Right lobe of liver (tissue), 4 donors: ENCODE results near the gene GPR52.

ENCODE experiments used
- POLR2A ChIP-seq: fragments of 450-650 bp; IDR thresholded peaks from one replicate; pipeline ENCODE4 v1.6.1; 2017; ENCODE audit warnings: antibody characterized with exemption, mild to moderate bottlenecking
- TF ChIP-seq, protein P1 (sequence below), 4 donors: fragments of 200-600 bp in 3 of 4; fragments of 450-650 bp in 1 of 4; IDR thresholded peaks; one replicate each; pipeline versions ENCODE4 v1.5.1 to v1.8.0; 2016 to 2022; ENCODE audit warnings: antibody characterized with exemption in 4 of 4, mild to moderate bottlenecking in 2 of 4
- donor health status: DM: no; HTN: no; CAD: no.
- donor health status: DM: no; HTN: no; CAD: no.
- donor health status: DM: no; HTN: yes; CAD: no.

- no peak for TF ChIP-seq POLR2A
- TF ChIP-seq, protein P1, sequence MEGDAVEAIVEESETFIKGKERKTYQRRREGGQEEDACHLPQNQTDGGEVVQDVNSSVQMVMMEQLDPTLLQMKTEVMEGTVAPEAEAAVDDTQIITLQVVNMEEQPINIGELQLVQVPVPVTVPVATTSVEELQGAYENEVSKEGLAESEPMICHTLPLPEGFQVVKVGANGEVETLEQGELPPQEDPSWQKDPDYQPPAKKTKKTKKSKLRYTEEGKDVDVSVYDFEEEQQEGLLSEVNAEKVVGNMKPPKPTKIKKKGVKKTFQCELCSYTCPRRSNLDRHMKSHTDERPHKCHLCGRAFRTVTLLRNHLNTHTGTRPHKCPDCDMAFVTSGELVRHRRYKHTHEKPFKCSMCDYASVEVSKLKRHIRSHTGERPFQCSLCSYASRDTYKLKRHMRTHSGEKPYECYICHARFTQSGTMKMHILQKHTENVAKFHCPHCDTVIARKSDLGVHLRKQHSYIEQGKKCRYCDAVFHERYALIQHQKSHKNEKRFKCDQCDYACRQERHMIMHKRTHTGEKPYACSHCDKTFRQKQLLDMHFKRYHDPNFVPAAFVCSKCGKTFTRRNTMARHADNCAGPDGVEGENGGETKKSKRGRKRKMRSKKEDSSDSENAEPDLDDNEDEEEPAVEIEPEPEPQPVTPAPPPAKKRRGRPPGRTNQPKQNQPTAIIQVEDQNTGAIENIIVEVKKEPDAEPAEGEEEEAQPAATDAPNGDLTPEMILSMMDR (IDR thresholded peaks at IDR 0.05) = no peak
These were observed 39.6 kb upstream of the GPR52 start for GRCh38 chr1:174408146-174408545.
